DND-41 (cell line): ENCODE measurements around the gene EFCAB9.

Source experiments
- EZH2 ChIP-seq: IDR thresholded peaks from 3 replicates; pipeline ENCODE4 v1.6.1; 2012; ENCODE audit warnings: borderline replicate concordance, low read depth, mild to moderate bottlenecking, moderate library complexity, low read length, inconsistent platforms; ENCODE audit not compliant: severe bottlenecking
- TF ChIP-seq, protein P1 (sequence below): IDR thresholded peaks from 2 replicates; pipeline ENCODE4 v1.5.1; 2012; ENCODE audit warnings: borderline replicate concordance, low read length, moderate library complexity, mild to moderate bottlenecking; ENCODE audit not compliant: poor library complexity, severe bottlenecking; ENCODE audit errors: extremely low read depth

DNA sequence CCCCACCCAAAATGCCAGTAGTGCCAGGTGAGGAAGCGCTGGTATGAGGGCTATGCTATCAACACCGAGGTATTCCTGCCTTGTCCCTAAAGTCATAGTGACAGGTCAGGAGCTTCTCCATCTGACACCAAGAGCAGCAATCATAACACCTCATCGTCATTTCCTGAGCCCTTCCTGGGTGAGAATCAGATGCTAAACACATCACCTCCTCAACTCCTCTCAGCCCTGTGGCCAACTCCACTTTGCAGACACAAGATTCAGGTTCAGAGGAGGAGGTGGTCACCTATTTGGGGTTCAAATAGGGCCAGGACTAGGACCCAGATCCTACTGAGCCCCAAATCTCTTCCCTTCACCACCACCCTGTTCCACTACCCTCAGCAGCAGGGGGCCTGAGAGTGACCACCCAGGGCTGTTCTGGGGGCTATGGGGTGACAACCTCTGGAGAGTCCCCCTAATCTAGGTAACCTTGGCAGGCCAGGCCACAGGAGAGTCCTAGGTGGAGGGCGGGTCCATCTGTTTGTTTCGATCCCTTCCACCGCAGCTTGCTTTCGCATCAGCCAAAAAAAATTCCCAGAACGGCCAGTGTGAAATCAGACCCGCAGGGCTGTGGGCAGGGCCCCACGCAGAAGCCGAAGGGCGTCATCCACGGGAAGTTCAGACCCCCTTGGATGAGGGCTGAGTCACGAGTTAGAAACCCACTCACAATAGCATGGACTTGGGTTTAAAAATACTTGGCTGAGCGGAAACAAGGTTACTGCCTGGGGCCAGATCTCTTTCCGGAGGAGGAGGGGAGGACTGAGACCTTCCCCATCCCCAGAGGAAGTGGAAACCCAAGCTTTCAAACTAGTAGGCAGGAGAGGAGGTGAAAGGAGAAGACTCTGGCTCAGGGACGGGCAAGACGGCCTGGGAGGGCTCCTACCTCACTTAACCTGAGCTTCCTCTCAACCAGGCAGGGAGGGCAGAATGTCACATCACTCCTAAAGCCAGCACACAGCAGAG lies 14.7 kb upstream of the EFCAB9 start:
- TF ChIP-seq, protein P1, sequence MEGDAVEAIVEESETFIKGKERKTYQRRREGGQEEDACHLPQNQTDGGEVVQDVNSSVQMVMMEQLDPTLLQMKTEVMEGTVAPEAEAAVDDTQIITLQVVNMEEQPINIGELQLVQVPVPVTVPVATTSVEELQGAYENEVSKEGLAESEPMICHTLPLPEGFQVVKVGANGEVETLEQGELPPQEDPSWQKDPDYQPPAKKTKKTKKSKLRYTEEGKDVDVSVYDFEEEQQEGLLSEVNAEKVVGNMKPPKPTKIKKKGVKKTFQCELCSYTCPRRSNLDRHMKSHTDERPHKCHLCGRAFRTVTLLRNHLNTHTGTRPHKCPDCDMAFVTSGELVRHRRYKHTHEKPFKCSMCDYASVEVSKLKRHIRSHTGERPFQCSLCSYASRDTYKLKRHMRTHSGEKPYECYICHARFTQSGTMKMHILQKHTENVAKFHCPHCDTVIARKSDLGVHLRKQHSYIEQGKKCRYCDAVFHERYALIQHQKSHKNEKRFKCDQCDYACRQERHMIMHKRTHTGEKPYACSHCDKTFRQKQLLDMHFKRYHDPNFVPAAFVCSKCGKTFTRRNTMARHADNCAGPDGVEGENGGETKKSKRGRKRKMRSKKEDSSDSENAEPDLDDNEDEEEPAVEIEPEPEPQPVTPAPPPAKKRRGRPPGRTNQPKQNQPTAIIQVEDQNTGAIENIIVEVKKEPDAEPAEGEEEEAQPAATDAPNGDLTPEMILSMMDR: no peak
- TF ChIP-seq EZH2: no peak
